Measurements from ENCODE around the gene PSMD6.

Gene PSMD6

DNA sequence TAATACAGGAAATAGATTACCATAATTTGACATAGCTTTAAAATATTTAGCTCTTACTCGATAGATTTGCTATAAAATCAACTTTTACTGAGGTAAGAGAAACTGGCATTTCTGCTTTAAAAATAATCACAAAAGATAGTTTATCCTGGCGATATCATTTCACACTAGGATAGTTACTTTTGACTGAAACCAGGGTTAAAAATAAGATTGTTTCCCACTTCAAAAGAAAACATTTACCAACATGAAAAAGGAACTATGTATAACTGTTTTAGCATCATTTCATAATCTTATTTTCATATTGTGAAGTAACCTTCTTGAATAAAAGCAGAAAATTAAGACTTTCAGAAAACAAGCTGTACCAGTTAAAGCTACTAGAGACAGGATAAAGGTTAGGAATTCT lies 15.3 kb downstream of the PSMD6 start:
- DNase-seq, result no peak

DNA sequence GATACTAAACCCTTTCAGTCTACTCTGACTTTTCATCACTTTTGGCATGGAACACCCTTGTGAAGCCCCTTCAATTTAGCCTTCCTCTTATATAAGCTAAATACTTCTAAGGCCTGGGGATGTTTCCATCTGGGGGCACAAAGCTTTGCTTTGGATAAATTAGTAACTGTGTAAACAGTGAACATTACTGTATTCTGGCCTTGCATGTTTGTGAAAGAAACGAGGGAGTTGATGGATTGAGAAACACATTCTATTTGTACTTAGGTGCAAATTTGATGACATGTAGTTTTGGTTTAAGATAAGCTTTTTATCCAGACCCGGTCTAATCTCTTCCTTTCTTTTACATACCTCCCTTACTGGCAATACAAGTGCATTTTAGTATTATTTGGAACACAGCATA lies 19.7 kb downstream of the PSMD6 start:
- DNase-seq, result no peak

DNA sequence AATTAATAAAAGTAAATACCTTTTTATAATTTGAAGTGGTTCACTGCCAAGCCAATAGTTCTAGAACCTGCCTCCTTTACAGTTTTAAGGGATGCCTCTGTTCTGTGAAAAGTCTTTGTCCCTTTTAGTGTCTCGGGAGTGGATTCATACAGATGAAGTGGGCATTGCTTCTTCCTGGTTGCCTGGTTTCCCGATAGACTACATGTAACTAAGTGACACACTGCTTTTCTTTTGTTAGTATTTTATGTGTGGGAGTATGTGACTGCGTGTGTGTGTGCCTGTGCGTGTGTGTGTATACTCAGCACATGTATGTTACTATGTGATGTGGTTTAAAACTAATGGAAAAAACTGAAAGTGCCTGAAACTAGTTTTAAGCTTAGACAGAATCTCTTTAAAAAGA lies 21.1 kb downstream of the PSMD6 start:
- no peak for DNase-seq

DNA sequence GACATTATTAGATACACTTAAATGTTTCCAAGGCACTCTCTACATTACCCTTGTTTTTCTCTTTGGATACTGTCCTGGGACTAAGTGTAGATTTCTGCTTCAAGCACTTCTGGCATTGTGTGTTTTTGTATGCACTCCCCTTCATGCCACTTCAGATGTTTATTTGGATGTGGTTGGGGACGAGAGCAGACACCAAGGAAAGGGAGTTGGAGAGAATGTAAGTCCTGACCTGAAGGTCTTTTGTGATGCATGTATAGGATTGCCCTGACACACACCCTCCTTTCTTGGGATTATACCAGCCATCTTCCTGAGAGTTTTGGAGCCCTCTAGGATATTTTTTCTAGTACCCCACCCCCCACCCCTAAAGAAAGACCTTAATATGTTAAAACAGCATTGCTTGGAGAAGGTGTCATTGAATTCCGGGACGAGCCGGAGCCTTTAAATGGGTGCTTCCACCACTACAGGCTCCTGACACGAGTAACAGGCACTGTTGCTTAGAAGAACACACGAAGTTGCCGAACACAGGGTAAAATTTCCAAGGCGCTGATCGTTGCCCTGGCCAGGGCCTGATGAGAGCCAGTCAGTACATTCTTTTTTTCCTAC lies 22.7 kb downstream of the PSMD6 start:
- no peak for DNase-seq

DNA sequence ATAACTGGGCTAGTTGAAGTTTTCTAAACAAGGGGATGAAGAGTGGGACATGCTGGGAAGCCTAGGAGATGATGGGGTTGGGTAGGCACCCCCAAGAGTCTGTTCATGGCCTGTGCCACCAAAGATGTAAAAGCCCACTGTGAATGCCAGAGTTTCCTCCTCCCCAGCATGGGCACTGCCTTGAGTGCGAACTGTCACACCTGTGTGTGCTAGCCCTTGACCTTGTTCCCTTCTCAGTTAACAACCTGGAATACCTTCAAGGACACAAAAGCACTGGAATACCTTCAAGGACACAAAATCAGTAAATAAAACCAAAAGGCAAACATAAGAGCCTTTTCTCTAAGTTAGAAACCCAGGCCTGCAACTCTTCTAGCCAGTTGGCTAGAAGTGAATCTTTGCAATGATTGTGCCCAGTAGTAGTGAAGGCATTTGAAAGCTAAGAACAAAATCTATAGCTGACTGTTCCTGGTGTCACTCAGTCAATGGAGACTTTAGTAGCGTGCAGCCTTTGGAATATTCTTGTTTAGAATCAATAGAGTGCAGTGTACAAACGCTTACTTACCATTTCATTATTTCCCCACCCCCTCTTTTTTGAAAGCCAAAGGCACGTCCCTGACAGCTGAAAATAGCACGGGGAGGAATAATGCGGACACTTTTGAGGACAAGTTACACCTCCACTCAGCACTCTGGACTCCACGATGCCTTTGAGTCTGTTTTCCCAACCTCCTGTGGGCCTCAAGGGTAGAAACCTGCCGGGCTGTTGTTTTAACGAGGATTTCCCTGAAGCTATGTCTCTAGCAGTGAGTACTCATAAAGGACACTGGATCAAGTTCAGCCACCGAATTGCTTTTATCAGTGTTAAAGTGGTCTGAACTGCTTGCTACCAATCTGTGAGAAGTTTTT lies 24.2 kb downstream of the PSMD6 start:
- no peak for DNase-seq

DNA sequence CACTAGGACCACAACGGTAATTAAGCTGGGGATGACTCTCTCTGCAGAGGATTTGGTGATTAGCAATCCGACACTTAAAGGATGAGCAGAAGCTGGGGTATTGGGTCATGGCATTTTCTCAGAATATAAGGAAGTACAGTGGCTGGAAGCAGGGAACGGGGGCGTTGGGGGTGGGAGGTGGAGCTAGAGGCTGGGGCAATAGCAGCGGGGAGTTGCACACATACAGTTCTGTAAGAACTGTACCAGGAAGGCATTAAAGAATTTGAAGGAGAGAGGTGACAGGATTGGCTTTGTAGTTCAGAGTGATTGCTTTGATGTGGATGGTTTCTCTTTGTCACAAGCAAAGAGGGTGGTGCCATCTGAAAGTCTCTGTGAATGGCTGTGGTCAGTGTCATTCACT lies 28.2 kb downstream of the PSMD6 start:
- DNase-seq, result no peak

DNA sequence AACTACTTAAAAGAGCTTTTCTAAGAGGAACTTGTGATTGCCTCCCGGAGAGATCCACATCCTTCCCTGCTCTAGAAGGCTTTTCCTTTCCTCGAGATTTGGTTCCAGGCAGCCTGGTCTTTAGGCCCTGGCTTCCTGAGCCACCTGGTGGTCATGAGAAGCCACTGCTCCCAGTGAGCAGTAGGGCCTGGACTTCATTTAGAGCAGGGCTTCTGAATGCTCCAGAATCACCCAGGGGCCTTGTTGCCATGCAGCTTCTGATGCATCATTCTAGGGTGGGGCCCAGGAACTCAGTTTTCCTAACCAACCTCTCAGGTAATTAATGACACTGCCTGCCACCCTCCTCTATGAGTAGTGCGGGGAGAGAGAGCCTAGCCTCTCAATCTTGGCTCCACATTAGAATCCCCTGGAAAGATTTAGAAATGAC lies 29.6 kb downstream of the PSMD6 start:
- DNase-seq, result no peak

DNA sequence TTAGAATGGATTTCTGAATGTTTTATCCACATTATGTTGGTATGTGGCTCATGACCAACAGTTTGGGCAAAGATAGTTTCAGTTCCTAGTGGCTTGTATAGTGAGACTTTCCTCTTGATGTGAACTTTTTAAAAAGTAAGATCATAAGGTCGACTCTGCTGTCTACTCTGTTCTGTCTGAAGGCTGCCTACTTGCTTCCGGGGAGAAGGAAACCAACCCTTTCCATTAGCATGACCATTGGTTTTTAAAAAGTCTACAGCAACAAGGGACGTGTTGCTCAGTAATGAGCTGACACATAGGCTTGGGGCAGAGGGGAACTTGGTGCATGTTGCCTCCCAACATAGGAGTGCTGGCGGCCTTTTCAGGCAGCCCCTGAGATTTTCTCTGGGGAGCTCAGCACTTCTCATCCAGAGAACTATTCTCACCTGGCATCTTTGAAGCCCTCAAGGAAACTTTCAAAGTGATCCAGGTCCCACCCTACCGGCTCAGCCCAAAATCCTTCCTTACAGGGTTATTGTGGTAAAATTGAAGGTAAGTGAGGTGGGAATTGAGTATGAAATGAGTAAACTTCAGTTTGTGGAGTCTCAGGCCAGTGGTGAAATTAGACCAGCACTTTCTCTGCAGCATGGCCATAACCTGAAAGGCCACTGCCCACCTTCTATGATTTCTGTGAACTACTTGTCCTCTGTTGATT lies 30.6 kb downstream of the PSMD6 start:
- DNase-seq, result no peak

DNA sequence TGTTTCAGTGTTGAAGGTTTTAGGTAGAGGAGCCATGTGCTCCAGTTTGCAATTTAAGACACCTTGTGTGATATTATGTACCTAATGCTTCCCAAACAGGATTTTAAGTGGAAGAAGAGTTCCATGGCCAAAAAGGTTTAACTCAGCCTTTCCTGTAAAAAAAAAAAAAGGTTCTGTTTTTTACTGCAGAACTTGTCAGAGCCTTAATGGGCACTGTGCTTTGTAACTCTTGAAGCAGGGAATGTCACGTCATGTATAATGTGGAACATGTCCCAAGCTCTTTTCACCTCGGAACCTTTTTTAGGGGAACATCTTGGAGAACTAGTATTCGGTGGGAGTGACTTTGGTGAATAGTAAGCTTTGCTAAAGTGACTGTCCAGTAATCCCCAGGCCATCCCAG lies 31.6 kb downstream of the PSMD6 start:
- DNase-seq, result no peak

DNA sequence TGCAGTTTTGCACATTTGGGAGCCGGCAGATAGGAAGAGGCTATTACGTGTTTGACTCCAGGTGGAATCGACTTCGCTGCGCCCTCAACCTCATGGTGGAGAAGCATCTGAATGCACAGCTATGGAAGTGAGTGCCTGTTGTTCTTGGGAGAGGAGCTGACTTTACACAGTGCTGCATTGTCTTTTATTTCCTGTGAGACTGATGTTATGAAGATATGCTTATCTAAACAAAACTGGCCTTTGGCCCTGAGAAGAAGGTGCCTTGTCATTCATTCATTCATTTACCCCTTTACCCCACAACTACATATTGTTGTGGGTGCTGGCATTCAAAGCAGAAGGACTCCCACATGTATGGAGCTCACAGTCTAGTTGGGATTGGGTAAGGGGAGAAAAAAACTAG lies 32.6 kb downstream of the PSMD6 start:
- no peak for DNase-seq

DNA sequence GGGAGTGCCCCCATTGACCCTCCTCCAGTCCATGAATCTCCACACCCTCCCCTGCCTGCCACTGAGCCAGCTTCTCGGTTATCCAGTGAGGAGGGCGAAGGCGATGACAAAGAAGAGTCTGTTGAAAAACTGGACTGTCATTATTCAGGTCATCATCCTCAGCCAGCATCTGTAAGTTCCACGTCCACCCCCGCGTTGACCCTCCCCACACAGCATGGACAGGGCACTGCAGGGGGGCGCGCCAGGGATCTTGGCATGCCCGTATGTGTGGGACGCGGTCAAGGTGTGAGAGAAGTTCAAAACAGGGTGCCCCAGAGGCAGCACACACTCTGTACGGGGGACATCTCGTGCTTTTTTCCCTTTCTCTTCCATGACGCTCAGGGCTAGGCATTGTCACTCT lies 33.1 kb downstream of the PSMD6 start:
- no peak for DNase-seq

DNA sequence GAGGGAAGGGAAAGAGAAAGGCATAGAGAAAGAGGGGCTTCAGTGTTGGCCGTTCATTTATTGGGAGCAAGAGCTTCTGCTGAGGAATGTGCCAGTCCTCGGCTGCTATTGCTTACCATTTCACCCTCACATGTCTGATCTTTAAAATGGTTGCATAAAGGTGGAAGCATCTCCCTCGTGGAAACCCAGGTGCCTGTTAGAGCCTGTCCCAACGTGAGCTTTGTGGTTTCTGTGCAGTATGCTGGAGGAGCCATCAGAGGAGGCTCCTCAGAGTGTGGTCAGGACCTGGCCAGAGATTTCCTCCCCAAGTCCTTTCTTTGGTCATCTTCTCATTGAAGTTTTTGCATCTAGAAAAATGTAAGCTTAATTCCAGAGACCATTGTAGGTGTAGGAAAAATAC lies 34.4 kb downstream of the PSMD6 start:
- no peak for DNase-seq

DNA sequence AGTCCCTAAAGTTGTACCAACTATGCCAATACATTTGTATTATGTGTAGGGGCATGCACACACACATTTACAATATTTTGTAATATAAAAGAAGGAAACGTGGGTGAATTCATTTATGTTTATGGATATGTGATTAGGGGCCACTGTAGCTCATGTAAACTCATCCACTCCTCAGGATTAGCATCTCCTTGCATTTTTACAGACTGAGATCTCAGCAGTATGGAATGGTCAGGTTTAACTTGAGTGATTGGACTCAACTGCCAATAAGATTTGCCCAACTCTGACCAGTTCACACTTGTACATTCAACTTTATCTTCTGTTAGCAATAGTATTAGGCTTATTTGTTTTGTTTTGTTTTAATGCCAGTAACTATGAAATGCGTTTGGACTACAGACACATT lies 36.5 kb downstream of the PSMD6 start:
- no peak for DNase-seq

DNA sequence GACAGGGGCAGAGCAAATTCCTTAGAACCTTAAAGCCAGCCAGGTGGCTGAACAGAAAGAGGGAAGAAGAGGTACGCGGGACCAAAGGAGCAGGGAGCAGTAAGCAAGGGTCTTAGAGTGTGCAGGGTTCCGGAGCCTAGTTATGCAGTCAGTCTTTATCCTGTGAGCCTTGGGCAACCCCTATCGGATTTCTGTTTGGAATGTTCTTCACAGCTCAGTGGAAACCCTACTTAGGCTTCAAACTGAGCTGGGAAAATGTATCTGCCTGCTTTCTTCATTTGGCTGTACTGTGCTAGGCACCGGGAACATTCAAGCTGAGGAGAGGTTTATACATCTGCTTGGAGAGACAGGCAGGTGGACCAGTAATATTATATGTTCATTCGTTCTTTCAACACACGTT lies 37.1 kb downstream of the PSMD6 start:
- no peak for DNase-seq

DNA sequence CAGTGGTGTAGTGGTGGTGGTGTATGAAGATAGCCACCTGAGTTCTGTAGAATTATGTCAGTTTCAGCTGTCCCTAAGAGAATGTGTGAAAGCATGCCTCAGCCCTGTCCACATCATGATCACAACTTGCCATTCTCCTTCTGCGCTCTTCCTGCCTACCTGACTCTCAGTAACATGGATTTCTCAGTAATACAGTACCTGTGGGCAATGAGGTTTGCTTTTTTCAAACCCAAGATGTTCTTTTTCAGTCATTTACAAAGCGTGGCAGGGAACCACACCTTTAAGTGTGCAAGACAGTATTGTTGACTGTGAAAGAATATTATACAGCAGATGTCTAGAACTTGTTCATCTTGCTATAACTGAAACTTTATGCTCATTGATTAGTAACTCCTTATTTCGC lies 38.9 kb downstream of the PSMD6 start:
- no peak for DNase-seq

DNA sequence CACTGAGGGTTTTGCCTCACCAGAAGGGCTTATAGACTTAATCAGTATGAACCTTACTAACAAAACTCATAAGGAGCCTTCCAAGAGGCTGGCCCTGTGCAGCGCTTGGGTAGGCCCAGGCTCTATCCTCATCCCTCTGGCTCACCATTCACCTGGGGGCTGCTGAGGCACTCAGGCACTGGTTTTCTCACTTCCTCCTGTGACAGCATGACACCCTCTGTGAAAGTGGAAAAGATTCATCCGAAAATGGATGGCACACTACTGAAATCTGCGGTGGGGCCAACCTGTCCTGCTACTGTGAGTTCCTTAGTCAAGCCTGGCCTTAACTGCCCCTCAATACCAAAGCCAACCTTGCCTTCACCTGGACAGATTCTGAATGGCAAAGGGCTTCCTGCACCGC lies 41.3 kb downstream of the PSMD6 start:
- no peak for DNase-seq

DNA sequence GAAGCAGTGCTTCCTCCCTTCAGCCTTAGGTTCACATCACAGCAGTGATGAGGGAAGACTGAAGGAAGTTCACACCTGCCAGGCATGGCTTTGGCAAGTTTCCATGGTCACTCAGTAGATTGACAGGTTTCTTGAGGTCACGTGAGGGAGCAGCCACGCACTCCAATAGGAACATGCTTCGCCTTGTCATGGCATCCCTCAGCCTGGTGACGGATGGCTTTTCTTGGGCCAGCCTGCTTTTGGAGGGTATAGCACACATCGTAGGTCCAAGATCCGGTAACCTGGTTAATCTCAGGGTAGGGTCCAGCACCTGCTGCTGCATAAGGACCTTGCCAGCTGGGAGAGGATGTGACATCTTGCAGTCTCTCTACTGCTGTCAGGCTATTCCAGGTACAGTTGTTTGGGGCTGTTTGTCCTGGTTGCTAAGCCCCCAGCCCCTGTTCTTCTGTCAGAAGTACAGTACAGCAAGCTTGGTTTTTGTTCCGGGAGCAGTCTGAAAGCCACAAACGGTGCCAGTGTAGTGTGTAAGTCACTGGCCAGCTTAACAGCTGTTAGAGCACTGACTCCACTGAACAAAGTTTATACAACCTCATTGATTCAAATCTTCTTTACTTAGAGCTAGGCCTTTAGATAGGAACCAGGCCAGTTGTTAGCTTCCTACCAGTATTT lies 42.3 kb downstream of the PSMD6 start:
- DNase-seq, result no peak

DNA sequence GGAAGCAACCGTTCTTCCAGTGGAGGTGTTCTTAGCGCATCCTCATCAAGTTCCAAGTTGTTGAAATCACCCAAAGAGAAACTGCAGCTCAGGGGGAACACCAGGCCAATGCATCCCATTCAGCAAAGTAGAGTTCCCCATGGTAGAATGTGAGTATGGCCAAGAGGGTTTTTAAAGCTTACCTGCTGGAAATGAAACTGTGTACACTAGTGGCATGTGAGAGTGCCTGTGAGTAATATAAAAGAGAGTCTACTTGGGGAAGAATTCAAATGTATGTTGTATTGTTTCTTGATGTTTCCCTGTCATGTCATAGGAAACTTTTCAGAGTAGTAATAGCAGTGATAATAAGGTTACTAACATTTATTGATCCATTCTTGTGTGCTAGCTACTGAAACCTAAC lies 43.3 kb downstream of the PSMD6 start:
- DNase-seq, result no peak

DNA sequence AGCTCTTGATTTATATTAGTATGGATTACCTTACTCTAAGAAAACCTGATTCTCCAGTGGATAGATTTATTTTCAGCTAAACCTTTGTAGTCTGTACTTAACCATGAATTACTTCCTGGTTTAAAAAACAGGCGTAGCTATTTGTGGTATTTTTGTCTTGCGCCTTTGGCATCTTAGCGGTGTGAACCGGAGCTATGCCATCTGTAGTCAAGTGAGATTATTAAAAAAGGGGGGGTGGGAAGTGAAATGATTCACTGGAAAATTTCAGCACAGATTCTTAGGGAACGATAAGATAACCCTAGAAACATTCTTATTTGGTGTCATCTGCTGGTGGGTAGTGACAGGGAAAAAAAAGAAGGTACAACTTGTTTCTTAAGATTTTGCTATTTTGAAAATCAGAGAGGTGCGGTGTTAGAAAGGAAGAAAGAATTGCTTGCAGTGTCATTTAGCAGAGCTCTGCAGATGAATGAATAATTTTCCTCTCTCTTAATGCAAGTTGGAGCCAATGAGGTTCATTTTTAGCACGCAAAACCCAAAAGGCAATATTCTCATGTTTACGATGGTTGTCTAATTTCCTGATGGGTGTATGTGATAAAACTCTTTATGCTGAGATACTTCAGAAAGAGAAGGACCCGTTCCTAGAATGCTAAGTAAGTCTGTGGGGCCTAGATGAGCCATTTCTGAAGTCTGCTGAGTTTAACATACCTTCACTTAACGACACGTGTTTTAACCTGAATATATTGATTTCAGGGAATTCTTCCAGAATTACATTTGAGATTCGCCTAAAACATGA lies 44.0 kb downstream of the PSMD6 start:
- no peak for DNase-seq

DNA sequence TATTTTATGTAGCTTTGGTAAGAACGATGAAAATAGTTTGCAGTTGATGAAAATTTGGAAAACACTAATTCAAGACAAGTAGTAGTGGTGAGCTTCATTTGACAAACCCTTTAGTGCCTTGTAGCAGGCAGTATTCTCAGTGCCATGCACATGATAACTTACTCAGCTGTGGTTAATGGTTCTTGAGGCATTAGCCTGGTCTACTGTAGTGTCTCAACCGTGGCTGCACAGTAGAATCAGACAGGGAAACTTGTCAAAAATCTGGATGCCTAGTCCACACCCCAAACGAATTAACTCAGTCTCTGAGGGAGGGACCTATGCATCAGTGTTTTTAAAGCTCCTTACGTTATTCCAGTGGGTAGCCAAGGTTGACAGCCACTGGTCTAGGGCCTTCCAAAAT lies 45.4 kb downstream of the PSMD6 start:
- no peak for DNase-seq

DNA sequence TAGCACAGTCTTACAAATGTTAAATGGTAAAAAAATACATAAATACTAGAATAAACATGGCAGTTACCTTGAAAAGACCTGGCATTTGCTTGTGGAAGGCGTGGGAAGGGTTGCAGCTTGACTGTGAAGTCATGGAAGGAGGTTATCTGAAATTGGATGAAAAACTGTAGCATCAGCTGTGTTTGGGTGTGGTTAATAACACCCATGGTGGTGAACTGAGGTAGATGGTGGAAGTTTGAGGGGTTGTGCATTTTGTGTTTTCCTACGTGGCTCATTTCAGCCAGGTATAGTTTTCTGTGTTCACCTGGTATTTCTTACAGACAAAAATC lies 46.5 kb downstream of the PSMD6 start:
- no peak for DNase-seq

DNA sequence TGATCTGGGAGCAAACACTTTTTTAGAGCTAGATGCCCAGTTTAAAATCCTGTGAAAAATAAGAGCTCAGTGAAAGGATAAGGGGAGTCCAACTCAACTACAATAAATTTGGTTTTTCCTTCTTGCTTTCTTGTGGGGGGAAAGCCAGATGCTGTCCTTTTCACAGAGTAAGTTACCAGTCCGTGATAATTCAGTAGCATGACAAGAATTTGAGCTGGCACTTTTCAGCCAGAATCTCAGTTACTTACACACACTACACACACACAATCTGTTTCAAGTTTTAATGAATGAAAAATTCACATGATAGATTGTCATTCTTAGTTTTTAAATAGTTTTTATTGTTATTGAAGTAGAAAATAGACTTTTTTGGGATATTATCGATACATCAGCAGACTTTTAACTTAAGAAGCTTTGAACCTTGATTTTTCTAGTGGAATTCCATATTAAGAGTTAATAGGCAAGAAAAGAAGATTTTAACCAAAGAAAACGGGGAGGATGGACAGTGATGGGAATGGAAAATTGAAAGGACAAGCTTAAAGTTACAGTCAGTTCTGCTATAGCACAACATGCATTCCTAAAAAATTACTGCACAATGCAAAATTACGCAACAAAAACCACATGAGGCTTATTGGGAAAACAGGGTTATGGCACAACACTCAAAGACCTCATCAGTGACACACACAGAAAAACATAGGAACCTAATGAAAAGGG lies 47.0 kb downstream of the PSMD6 start:
- DNase-seq, result no peak
